KBM-7 (cell line): ENCODE measurements around the gene NAT8L.
"Not testable (repeated sequence)": the region's sequence is repeated elsewhere in the genome, so short reads cannot be mapped to it uniquely, and the experiment has no call there.

Experiments
- DNase-seq: peaks from one replicate; pipeline ENCODE4 v3.0.0-alpha.2; 2015
- in situ Hi-C: fragments of 300-500 bp; cut with MboI; formaldehyde crosslinking; loops from 2 replicates; pipeline ENCODE4 v1.14.3; 2020; ENCODE audit warnings: low sequenced_read_pairs, low pct_unique_long_range_greater_than_20kb, mixed read lengths

Gene NAT8L, protein sequence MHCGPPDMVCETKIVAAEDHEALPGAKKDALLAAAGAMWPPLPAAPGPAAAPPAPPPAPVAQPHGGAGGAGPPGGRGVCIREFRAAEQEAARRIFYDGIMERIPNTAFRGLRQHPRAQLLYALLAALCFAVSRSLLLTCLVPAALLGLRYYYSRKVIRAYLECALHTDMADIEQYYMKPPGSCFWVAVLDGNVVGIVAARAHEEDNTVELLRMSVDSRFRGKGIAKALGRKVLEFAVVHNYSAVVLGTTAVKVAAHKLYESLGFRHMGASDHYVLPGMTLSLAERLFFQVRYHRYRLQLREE

DNA sequence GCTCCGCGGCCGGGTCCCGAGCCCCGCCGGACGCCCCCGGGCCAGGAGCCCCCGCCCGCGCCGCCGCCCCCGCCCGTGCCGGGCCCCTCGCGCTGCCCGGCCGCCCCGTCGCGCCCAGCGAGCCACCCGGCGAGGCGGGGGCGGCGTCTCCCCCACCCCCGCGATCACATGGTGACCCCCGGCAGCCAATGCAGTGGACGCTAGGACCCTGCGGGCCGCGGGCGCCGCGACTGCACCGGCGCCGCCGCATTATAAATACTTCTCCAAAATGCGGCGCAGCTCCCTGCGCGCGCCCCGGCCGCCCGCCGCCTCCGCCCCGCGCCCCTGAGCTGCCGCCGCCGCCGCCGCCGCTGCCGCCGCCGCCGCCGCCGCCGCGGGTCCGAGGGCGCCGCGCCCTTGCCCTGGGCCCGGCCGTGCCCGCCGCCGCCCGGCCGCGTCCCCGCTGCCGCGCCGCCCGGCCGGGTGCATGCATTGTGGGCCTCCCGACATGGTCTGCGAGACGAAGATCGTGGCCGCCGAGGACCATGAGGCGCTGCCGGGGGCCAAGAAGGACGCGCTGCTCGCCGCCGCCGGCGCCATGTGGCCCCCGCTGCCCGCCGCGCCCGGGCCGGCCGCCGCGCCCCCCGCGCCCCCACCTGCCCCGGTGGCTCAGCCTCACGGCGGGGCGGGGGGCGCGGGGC is at the start of gene NAT8L:
Gene NAT8L, plus strand, starts transcription at position 282 of the 680 bp plus-strand sequence. Its CDS starts 185 bp downstream, at position 467.
- DNase-seq, result peak; percentile 55
- in situ Hi-C loops, result no loop called here

DNA sequence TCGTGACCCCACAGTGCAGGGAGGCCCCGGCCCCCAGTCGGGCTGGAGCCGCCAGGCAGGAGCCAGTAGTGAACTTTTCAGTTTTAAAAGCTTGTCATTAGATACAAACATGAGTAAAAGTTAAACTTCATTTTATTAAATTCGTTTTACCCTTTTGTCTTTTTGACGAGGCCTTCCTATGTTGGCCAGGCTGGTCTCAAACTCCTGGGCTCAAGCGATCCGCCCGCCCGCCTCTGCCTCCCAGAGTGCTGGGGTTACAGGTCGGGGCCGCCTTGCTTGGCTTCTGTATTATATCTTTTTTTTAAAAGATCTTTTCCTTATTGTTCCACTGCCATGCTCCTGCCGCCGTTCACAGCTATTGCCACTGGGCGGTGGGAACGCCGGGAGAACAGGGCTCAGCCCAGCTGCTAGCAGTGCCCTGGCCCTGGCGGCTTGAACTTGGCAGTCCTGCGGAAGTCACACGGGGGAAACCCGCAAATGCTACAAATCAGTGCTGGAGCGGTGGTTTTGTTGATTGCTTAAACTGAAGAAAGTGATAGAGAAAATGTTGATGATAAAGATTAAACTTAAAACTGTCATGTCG is 49.4 kb upstream of the NAT8L start:
- DNase-seq, result peak; percentile 69
- in situ Hi-C loops, result no loop called here

DNA sequence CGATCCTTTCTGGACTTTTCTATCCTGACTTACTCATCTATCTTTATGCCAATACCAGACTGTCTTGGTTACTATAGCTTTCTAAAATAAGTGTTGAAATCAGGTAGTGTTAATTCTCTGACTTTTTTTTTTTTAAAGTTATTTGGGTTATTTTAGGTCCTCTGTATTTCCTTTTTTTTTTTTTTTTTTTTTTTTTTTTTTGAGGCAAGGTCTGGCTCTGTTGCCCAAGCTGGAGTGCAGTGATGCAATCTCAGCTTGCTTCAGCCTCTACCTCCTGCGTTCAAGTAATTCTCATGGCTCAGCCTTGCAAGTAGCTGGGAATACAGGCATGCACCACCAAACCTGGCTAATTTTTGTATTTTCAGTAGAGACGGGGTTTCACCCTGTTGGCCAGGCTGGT is 47.5 kb upstream of the NAT8L start:
- no peak for DNase-seq
- in situ Hi-C loops, result no loop called here

DNA sequence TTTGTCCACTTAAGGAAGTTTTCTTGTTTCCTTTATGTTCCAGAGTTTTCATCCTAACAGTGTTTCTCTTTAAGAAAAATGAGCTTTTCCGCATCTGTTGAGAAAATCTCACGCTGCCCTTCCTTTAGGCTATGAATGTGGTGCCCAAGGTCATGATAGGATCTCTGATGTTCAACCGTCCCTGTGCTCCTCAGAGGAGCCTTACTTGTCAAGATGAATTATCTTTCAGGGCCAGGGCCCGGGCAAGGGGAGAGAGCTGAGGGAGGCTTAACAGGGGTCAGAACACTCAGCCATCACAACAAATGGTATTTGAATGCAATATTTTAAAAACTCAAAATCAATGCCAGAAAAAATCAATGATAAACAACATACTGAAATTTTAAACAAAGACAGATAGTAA is 44.1 kb upstream of the NAT8L start:
- no peak for DNase-seq
- in situ Hi-C loops, result no loop called here

DNA sequence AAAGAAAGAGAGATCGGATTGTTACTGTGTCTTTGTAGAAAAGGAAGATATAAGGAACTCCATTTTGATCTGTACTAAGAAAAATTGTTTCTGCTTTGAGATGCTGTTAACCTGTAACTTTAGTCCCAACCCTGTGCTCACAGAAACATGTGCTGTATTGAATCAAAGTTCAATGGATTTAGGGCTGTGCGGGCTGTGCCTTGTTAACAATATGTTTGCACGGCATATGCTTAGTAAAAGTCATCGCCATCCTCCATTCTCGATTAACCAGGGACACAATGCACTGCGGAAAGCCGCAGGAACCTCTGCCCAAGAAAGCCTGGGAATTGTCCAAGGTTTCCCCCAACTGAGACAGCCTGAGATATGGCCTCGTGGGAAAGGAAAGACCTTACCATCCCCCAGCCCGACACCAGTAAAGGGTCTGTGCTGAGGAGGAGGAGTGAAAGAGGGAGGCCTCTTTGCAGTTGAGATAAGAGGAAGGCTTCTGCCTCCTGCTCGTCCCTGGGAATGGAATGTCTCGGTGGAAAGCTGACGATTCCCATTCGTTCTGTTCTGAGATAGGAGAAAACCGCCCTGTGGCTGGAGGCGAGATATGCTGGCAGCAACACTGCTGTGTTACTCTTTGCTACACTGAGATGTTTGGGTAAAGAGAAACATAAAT is 37.6 kb upstream of the NAT8L start:
- in situ Hi-C loops, DNase-seq: not testable (repeated sequence)

DNA sequence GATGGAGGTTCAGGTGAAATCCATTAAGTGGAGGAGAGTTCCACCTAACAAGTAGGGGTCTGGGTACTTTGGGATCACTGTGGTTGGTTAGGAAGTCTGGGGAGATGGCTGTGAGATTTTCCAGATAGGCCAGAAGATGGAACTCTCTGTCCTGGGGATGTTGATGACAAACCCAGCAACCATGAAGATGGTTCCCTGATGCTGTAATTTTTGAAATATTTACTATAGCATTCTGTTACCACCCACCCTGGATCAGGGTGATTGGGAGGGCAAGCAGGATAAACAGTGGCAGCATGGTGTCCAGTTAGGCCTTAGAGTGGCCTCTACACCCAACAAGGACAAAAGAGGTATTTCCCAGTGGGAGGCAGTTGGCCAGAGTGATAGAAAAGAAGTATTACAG is 34.4 kb upstream of the NAT8L start:
- no peak for DNase-seq
- in situ Hi-C loops, result no loop called here

DNA sequence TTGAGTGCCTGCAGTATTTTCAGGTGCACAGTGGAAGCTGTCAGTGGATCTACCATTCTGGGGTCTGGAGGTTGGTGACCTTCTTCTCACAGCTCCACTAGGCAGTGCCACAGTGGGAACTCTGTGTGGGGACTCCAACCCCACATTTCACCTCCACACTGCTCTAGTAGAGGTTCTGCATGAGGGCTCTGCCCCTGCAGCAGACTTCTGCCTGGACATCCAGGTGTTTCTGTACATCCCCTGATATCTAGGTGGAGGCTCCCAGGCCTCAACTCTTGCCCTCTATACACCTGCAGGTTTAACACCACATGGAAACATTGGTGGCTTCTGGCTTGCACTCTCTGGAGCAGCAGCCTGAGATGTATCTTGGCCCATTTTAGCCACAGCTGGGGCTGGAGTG is 33.3 kb upstream of the NAT8L start:
- DNase-seq, result no peak
- in situ Hi-C loops, result no loop called here

DNA sequence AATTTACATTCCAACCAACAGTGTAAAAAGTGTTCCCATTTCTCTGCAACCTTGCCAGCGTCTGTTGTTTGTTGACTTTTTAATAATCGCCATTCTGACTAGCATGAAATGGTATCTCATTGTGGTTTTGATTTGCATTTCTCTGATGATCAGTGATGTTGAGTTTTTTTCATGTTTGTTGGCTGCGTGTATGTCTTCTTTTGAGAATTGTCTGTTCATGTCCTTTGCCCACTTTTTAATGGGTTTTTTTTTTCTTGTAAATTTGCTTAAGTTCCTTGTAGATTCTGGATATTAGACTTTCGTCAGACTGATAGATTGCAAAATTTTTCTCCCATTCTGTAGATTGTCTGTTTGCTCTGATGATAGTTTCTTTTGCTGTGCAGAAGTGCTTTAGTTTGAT is 32.0 kb upstream of the NAT8L start:
- DNase-seq, in situ Hi-C loops: not testable (repeated sequence)

DNA sequence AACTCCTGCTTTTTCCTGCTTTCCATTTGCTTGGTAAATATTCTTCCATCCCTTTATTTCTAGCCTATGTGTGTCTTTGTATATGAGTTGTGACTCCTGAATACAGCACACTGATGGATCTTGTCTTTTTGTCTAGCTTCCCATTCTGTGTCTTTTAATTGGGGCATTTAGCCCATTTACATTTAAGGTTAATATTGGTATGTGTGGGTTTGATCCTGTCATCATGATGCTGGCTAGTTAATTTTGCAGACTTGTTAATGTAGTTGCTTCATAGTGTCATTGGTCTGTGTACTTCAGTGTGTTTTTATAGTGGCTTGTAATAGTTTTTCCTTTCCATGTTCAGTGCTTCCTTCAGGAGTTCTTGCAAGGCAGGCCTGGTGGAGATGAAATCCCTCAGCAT is 28.0 kb upstream of the NAT8L start:
- DNase-seq, in situ Hi-C loops: not testable (repeated sequence)

DNA sequence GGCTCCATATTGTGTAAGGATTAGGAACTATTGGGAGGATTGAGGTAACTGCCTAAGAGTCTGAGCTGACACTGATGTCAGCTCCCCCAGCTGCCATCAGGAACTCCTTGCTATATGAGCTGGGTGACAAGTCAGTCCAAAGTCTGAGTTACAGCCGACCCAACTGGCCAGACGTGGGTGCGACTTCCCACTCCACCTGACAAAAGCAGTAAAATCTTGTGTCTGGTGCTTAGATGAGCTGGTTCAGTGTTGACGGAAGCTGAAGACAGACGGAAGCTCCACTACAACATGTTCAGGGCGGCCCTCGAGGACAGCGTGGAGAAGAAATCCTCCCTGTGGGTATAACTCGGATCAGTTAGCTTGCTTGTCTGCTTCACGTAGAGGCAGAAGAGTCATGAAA is 22.8 kb upstream of the NAT8L start:
- in situ Hi-C loops, result no loop called here
- no peak for DNase-seq

DNA sequence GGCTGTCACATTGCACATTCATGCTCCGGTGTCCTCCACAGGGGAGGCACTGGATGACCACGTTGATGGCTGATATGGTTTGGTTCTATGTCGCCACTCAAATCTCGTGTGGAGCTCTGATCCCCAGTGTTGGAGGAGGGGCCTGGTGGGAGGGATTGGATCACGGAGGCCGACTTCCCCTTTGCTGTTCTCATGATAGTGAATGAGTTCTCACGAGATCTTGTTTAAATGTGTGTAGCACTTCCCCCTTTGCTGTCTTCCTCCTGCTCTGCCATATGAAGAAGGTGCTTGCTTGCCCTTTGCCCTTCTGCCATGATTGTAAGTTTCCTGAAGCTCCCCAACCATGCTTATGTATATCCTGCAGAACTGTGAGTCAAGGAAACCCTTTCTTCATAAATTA is 22.3 kb upstream of the NAT8L start:
- in situ Hi-C loops, result no loop called here
- DNase-seq, result peak; percentile 81

DNA sequence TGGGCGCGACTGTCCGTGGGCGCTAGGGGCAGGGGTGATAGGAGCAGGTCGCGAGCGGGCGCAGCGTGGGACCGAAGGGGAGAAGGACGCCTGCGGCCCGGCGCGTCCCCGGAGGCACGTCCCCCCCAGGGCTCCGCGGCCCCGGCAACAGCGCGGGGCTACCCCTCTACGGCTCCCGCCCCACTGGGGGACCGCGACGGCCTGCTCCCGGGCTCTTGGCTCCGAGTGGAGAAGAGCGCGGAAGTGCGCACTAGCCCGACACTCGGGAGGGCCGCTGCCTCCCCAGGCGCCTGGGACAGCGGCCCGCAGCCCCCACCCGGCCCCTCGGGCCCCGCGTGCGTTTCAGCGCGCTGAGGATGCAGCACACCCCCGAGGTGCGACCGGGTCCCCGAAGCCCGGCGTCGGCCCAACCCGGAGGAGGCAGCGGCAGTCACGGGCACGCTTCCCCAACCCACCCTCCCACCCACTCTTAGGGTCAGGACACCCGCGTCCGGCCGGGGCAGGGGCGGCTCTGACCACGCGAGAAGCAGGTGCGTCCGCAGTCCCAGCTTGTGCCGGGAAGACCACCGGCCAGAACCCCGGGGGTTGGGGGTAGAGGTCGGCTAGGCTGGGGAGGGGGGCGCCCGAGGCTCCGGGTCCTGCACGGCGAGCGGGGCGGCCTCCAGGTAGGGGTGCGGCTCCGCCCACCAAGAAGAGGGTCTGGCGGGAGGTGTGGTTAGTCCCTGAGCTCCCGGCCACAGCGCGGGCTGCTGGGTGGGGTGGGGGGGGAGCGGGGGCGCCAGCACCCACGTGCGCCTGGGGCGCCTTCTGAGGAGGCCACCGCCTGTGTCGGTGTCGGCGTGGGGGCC is 18.5 kb upstream of the NAT8L start:
- in situ Hi-C loops, result no loop called here
- no peak for DNase-seq

DNA sequence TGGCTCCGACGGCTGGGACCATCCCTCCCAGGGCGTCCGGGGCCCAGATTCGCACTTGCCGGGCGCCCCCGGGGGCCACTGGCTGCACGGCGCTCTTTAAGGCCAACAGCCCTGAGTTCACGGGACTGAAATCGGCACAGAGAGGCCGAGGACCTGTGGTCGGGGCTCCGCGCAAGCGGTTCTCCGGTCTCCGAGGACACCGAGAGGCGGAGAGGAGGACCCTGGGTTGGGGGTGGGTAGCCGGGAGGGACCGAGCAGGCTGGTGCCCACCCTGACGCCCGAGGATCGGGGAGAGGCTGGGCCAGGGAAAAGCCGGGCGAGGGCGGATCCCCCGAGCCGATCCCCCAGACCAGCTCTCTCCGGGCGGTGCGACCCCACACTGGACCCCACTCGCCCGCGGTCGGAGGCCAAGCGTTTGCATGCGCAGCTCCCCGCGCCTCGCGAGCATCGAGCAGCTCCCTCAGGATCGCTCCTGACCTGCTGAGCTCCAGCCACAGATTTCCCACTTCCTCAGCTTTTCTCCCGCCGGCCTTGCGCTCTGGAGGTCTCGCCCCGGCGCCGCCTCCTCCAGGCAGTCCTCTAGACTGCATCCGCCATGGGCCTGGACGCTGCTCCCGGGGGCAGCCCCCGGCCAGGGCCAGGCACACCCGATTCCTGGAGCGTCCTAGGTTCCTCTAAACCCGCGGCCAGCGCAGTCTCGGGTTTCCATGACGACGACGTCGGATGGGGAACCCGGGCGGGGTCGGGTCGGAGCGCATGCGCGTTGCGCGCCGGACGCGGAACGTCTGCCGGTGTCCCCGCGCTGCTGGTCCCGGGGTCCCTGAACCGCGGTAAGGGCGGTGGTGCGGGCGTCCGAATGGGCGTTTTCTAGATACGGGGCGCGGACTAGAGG is 17.6 kb upstream of the NAT8L start:
- in situ Hi-C loops, result no loop called here
- peak; percentile 86 for DNase-seq

DNA sequence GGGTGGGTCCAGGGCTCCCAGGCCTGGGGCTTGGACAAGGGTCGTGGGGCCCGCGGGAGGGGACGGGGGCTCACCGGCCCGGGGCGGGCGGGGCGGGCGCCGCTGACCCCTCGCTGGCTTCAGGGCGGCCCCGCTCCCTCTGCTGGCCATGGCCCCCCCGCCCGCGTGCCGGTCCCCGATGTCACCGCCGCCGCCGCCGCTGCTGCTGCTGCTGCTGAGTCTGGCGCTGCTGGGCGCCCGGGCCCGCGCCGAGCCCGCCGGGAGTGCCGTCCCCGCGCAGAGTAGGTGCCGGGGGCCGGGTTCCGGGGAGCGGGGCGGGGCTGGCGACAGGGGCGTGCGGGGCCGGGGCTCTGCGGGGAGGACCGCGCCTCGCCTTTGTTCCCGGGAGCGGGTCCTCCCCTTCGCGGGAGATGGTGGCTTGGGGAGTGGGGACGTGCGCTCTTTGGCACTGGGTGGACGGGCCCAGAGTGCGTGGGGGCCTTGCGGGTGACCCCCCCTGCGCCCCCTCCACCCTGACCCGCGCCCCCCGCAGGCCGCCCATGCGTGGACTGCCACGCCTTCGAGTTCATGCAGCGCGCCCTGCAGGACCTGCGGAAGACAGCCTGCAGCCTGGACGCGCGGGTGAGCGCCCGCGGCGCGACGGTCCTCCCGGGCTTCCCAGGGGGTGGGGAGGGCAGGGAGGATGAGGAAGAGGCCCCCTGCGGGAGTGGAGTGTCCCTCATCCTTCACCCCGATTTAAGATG is 16.8 kb upstream of the NAT8L start:
- DNase-seq, result no peak
- in situ Hi-C loops, result no loop called here

DNA sequence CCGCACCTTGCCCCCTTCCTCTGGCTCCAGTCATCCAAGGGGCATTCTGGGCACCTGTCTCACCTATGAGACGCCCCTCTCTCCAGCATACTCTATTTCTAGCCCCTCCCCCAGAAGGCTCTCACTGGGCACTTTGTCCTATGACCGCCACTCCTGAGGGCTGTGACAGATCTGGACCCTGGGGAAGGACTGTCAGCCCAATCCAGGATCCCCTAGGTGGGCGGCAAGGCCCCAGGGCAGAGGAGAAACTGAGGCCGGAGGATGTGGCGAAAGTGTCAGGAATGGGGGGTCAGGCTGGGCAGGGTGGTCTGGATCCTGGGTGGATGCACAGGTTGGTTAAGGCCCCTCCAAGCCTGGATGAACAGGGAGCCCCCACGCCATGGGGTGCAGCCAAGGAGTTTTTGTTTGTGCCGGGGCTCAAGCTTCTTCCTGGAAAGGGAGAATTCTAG is 16.2 kb upstream of the NAT8L start:
- DNase-seq, result no peak
- in situ Hi-C loops, result no loop called here

DNA sequence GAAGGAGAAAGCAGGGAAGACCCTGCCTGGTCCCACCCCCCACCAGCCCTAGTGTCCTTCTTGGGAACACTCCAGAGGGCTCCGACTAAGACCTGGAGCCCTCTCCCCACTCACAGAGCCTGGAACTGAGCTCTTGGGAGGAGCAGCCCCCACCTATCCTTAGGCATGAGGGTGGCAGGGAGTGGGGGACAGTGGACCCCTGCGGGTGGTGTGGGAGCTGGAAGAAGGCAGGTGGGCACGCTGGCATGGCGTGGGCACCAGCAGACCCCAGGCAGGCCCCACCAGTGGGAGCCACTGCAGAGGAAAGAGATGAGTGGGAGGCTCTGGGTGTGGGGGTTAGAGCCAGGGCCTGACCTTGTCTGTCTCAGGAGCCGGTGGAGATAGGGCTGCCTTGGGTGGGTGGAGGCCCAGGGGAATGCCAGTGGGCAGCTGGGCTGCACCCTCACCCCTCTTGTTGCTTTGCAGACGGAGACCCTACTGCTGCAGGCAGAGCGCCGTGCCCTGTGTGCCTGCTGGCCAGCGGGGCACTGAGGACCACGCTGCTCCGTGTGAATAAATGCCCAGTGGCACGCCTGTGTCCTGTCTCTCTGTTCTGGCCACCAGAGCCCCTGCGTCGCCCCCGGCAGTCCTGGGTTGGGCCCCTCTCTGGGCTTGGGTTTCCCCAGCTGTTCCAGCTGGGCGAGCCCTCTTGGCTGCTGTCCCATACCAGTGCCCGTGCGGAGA is 15.6 kb upstream of the NAT8L start:
- in situ Hi-C loops, result no loop called here
- DNase-seq, result no peak

DNA sequence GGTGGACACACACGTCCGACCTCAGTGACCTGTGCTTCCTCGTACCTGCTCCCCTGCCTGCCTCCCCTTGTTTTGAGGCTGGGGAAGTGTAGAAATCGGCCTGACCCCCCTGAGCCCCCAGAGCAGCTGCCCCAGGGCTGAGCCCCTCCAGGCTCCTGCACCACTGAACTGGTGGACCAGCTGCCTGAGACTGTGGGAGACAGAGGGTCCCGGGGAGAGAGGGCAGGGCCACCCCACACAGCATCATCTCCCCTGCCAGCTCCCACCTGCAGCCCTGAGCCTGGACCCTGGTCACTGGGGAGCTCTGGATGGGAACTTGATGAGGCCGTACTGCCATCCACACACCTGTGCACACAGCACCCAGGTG is 15.0 kb upstream of the NAT8L start:
- no peak for DNase-seq
- in situ Hi-C loops, result no loop called here
